ENCODE results near the gene RABGAP1.

DNA sequence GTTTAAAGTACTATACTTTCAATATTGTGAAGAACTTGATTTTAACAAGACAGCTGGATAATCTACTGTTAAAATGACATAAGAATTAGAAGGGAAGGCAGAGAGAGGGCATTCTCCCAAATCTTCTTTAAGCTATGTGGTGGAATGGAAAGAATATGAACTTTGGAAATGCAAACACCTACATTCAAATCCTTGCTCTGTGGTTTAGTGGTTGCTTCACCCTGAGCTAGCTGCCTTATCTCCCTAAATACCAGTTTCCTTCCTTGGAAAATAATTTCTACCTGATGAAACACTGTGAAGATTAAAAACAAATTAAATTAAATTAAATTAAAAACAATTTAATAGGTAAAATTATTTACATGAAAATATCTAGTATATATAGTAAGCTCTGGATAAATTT lies 191.2 kb downstream of the RABGAP1 start:
- TF ChIP-seq TAF1 (IDR thresholded peaks at IDR 0.05; ENCODE audit: low read depth, low read length), result no peak
- TF ChIP-seq POLR2A (IDR thresholded peaks at IDR 0.05; ENCODE audit: low read depth, low read length), result no peak
- no peak for TF ChIP-seq POLR2AphosphoS5 (IDR thresholded peaks at IDR 0.05; ENCODE audit: low read depth, low read length)
- TF ChIP-seq POU2F2 (IDR thresholded peaks at IDR 0.05; ENCODE audit: low read depth, low read length), result no peak
- no peak for TF ChIP-seq SPI1 (IDR thresholded peaks at IDR 0.05; ENCODE audit: low read depth, low read length)
- TF ChIP-seq PAX5 (IDR thresholded peaks at IDR 0.05; ENCODE audit: insufficient read depth, low read length, severe bottlenecking), result no peak

Data from GM12891 (cell line).